ENCODE measurements around the gene EIF3I.
"Not testable (repeated sequence)": the region's sequence is repeated elsewhere in the genome, so short reads cannot be mapped to it uniquely, and the experiment has no call there.

The EIF3I gene

DNA sequence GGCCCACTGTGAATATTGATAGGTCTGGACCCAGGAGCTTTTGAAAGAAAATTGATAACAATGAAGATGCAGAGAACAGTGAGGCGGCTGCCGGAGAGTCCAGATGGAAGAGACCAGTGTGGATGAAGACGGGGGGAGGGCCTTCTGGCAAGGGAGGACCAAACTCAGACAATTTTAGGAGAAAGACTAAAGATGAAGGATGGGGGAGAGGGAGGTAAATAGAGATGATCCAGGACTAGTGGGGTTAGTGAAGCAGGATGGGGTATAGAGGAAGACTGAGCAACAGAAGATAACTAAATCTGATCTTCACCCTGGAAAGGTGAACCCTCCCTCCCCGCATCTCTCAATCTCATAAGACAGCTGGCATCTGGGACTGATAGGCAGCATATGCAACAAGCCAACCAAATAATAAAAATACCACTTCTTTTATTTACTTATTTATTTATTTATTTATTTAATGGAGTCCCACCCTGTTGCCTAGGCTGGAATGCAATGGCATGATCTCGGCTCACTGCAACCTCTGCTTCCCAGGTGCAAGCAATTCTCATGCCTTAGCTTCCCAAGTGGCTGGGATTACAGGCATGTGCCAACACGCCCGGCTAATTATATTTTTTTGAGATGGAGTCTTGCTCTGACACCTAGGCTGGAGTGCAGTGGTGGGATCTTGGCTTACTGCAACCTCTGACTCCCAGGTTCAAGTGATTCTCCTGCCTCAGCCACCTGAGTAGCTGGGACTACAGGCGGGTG lies 10.5 kb downstream of the EIF3I start:
- DNase-seq (ENCODE audit: low read depth in 2 of 2): no peak

DNA sequence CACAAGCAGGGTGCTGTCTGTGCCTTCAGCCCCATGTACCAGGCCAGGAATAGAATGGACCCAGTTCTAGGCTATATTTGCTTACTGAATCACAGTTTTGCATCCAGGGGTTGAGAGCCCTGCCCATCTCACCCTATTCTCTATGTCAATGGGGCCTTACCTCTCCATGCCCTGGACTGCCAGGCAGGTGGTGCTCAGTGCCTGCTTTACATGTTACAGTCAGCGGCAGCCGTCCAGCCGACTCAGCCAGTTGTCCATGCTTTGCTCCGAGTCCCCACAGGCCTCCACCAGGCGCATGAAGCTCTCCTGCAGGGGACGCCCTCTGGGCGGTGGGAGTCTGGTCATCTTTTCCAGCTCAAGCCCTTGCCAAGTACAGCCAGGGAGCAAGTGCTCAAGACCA lies 12.6 kb downstream of the EIF3I start:
- DNase-seq (ENCODE audit: low read depth in 2 of 2): no peak

DNA sequence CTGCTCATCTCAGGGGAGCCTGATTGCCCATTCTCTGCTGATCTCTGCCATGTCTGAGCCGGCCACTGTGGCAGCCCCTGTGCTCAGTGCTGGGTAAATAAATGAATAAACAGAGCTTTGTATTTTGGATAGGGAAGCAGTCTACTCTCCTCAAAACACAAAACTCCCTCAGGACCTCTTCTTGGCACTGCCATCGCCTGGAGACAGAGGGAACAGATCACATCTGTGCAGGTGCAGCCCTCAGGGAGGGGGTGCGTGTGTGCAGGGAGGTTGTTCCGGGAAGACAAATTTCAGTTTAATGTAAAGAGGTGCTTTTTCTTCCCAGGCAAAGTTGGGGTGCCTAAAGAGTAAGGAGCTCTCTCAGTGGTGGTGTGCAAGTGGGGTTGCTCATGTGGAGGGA lies 17.1 kb downstream of the EIF3I start:
- no peak for DNase-seq (ENCODE audit: low read depth in 2 of 2)

DNA sequence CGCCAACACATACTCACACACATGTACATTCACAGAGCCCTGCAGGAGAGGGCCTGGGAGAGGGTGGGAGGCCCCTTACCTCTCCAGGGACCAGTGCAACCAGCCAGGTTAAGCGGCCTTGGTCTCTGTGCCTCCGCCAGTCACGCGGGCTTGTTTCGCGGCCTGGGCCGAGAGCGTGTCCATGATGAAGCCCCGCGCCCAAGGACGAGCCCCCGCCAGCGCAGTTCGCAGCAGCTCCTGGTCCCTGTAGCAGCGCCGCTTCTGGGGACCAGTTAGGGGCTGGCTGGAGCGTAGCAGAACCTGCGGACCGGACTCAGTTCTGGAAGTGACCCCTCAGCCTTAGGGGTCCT lies 17.6 kb downstream of the EIF3I start:
- no peak for DNase-seq (ENCODE audit: low read depth in 2 of 2)

DNA sequence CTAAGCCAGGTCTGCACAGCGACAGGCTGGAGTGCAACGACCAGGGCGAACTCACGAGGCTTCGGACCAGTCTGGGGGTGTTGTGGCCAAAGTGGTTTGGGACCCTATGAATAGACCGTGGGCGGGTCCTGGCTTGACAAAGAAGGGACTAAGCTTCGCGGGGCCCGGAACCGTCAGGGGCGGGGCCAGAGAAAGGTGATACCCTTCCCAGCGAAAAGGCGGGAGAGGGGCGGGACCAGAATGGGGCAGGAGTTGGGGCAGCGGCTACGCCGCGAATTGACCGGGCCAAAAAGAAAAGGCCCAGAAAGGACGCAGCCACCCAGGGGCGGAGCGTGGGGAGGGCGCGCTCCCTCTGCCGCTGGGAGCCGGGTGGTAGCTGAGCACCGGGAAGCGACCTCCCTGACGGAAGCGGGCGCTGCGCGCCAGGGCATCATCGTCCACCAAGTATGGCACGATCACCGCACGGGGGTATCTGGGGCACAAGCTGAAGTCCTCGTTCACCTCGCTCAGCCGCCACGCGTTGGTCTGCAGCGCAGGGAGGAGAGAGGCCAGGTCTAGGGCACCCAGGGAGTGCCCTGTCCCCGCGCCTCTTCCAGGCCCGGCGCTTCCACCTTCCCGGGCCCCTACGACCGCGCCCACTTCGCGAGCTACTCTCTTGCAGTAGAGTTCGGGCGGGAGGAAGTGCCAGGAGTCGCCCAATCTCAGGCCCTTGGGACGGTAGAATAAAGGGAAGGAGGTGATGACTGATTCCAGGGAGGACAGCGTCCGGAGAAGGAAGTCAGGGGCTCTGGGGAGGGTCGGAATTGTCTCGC lies 18.1 kb downstream of the EIF3I start:
- peak in 1 of 2 donors; percentile 36 for DNase-seq (ENCODE audit: low read depth in 2 of 2)

DNA sequence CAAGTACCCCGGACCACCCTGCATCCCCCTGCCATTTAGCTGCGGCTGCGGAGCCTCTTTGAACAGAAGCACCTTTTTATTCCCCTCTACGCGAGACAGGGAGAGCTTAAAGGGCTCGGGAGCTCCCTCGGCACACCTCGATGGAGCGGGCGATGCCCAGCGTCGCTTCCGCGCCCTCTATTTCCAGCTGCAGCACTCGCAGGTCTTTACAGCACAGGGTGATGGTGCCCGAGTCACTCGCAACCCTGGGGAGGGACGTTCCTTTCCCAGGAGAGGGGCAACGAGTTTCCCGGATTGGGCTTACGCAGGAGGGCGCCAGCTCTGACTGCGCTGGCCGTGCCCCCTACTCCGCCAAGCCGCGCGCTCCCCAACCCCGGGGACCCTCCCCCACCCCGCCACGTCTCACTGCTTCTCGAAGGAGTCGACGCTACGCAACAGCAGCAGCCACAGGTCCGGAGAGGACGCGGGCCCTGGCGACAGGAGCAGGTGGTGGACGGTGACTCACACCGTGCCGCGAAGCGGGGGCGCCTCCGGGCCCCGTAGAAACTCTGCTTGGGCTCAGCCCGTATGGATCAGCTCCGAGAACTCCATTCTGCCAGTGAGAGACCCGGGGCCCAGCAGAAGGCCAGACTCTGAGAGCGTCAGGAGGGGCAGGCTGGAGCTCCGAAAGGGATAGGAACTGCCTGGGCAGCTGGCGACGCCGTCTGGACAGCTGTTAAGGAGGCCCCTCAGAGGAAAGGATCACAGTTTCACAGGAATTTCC lies 19.0 kb downstream of the EIF3I start:
- DNase-seq (ENCODE audit: low read depth in 2 of 2): peak in 1 of 2 donors; percentile 31

DNA sequence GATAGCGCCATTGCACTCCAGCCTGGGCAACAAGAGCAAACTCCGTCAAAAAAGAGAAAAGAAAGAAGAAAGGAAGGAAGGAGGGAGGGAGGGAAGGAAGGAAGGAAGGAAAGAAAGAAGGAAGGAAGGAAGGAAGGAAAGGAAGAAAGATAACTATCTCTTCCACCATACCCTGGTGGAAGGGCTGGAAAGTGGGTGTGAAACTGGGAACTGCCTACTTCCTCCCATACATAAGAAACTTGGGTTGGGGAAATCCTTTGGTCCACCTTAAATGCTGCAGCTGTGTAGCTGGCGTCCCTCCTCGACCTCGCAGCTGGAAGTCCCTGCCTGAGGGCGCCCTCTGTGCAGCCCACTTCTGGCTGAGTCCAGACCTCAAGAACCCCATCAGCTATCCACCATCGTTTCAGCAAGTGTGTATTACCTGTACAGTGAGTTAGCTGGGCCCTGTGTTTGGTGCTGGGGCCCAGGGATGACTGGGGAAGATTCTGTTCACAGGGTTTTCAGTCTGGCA lies 20.2 kb downstream of the EIF3I start:
- no peak for DNase-seq (ENCODE audit: low read depth in 2 of 2)

DNA sequence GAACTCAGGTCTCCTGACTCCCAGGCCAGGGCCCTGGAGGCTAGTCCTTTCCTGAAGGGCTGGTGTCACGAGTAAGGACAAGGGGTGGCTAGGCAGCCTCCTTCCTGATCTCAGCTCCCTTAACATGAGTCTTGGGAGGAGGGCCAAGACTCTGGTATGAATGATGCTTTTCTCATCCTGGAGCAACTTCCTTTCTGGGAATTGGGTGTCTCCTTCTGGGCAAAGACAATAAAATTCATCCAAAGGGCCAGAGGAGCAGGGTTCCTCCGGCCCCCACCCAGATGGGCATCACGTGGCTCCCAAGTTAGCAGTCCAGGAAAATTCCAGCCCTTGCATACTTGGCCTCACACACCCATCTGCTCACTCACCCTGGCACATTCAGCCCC lies 24.7 kb downstream of the EIF3I start, which contains the start of gene FAM167B:
TSS of gene FAM167B (plus strand) at position 335 of the 386 bp plus-strand sequence. CDS start 200 bp downstream, outside the sequence.
- no peak for DNase-seq (ENCODE audit: low read depth in 2 of 2)

DNA sequence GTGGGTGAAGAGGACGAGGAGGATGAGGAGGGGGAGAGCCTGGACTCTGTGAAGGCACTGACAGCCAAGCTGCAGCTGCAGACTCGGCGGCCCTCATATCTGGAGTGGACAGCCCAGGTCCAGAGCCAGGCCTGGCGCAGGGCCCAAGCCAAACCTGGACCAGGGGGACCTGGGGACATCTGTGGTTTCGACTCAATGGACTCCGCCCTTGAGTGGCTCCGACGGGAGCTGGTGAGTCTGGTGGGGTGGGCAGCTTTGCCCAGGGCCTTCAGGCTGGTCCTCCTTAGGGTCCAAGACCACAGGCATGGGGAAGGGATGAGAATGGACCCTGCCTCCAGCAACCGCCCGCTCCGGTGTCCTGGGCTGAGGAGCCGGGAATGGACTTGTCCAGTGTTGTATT lies 25.2 kb downstream of the EIF3I start:
- DNase-seq (ENCODE audit: low read depth in 2 of 2): no peak

DNA sequence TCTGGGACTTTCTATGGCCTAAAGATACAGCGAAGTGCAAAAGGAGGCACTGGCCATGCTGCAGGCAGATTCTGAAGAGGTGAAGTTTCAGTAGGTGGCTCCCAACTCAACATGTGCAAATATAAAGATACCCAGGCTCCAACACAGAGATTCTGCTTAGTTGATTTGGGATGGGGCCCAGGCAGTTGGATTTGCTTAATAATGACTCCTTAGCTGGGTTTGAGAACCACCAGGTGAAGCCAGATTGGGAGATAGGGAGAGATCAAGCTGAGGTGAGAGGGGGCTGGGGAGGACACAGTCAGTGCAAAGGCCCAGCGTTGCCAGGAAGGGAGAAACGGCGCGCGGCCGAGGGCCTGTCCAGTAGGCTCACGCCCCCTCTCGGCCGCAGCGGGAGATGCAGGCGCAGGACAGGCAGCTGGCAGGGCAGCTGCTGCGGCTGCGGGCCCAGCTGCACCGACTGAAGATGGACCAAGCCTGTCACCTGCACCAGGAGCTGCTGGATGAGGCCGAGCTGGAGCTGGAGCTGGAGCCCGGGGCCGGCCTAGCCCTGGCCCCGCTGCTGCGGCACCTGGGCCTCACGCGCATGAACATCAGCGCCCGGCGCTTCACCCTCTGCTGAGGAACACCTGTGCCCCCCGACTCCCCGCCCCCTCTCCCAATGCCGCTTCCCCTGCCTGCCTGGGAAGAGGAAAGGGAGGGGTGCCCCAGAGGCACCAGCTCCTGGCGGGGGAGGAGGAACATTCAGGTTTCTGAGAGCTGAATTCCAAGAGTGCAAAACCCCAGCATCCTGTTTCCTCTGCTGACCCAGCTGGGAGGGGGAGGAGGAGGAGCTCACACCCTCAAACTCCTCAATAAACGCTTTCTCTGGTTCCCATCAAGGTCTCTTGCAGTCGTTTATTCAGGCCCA lies 26.0 kb downstream of the EIF3I start:
- peak; percentile 60 to 76 for DNase-seq (ENCODE audit: low read depth in 2 of 2)

DNA sequence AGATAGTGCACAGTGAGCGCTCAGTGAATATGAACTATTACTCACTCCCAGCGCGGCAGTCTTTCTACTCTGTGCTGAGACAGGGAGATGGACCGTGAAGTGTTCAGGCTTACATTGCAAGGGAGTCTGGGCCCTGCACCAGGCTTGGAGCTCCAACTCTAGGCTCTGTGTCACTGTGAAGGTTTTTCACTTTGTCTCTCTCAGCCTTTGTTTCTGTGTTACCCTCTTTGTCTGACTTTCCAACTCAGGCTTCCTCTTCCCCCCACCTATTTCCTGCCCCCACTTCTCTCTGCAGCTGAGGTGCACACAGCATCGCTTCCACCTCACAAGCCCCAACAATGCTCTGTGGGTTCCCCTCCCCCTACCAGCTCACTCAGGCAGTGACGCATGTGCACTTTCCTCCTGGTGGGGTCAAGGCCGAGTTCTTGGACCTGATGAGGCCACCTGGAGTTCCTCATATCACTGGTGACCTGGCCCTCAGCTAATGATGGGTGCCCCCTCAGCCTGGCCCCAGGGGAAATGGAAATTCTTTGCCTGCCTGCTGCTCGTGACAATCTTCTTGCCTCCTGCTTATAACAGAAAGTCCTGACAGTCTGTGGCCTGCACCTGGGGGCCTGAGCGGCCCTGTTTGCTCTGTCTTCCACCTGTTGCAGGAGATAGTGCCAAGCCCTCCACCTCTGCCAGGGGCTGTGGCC lies 27.8 kb downstream of the EIF3I start:
- peak; percentile 56 to 72 for DNase-seq (ENCODE audit: low read depth in 2 of 2)

DNA sequence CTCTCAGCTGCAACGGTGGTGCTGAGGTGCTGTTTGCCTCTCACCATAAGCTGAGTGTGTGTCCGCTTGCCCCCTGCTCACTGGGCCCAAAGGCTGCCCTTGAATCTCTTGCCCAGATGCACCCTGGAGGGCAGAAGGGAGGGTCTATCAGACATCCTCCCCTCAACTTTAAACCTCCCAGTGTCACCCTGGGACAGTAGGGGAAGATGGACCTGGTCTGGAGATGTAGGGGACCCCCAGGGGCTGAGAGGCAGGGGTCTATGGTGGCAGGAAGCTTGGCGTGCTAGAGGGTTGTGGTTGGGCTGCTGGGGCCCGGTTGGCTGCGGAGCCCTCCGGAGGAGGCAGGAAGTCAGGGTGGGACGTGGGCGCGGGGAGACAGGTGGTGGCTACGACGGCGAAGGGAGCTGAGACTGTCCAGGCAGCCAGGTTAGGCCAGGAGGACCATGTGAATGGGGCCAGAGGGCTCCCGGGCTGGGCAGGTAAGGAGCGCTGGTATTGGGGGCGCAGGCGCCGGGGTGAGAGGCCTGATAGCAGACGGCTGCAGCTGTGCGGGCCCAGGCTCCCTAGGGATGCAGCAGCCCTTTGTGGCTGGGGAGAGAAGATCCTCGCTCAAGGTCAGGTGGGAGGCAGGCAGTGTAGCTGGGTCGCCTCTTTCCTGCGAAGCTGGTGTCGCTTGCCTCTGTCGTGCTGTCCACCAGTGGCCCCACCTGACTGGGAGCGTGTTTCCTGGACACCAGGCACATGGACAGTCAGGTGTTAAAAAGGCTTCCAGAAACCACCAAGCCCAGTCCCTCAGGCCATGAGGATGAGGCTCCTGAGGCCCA lies 28.9 kb downstream of the EIF3I start, which contains the start of gene LCK:
TSS of gene LCK (plus strand) at position 373 of the 824 bp plus-strand sequence. CDS start 23,065 bp downstream, outside the sequence.
- peak; percentile 47 to 59 for DNase-seq (ENCODE audit: low read depth in 2 of 2)

DNA sequence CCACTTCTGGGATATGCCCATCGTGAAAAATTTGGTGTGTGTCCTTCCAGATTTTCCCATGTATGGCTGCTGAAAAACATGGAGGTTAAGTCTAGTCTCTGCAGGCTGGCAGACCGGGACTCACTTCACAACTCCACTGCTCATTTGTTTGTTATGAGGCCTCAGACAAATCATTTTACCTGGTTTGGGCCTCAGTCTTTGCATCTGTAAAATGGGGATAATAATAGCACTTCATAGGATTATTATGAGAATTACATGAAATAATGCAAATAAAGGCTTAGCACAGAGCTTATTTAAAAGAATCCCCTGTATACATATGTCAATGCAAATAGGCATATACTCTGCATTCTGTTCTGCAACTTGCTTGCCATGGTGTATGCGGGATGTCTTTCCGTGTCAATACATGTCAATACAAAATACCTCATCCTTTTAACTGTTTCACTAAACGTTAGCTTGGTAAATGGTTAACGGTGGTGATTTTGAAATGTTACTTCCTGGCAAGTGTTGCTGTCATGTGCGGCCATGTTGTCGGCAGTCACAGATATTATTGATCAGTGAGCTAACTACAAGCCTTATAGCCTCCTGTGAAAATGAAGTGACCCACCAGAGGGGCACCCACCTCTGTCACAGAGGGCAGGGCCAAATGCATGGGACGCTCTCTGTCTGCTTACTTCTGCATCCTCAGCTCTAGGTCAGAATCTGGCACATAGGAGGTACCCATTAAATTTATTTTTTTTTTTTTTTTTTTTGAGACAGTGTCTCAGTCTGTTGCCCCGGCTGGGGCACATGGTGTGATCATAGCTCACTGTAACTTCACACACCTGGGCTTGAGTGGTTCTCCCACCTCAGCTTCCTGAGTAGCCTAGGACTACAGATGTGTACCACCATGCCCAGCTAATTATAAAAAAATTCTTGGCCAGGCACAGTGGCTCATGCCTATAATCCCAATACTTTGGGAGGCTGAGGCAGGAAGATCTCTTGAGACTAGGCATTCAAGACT lies 33.2 kb downstream of the EIF3I start:
- no peak for DNase-seq (ENCODE audit: low read depth in 2 of 2)

DNA sequence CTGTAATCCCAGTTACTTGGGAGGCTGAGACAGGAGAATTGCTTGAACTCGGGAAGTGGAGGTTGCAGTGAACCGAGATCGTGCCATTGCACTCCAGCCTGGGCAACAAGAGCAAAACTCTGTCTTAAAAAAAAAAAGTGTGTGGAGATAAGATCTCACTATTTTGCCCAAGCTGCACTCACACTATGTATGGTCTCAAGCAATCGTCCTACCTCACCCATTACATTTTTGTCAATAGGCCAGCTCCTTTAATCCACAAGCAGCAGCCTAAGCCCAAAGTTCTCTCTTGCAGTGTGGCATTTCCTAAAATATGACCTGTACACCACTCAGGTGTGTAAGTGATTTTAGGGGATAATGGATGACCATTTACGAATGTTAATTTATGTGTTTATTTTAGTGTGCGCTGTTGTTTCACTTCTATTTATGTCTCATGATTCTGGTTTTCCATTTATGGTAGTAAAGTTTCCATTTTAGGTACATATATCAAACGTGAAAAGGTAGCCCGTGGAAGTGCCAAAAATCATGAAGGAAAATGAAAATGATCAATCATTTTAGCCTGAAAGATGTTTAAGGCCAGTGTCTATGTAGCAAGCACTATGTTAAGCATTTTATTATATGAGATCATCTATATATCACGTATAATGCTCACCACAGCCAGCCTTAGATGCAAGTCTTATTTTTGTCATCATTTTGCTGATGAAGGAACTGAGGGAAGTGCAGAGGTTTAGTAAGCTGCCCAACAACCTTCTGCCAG lies 34.4 kb downstream of the EIF3I start:
- DNase-seq (ENCODE audit: low read depth in 2 of 2): no peak

DNA sequence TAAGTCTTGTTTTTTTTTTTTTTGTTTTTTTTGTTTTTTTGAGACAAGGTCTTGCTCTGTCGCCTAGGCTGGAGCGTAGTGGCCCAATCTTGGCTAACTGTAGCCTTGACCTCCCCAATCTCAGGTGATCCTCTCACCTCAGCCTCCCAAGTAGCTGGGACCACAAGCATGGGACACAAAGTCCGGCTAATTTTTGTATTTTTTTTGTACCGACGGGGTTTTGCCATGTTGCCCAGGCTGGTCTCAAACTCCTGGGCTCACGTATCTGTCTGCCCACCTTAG lies 35.0 kb downstream of the EIF3I start:
- DNase-seq (ENCODE audit: low read depth in 2 of 2): no peak

DNA sequence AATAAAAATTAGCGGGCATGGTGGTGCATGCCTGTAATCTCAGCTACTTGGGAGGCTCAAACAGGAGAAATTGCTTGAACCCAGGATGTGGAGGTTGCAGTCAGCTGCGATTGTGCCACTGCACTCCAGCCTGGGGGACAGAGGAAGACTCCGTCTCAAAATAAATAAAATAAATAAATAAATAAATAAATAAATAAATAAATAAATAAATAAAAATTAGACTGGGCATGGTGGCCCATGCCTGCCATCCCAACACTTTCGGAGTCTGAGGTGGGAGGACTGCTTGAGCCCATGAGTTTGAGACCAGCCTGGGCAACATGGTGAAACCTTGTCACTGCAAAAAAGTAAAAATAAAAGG lies 41.0 kb downstream of the EIF3I start:
- not testable (repeated sequence) for DNase-seq (ENCODE audit: low read depth in 2 of 2)

DNA sequence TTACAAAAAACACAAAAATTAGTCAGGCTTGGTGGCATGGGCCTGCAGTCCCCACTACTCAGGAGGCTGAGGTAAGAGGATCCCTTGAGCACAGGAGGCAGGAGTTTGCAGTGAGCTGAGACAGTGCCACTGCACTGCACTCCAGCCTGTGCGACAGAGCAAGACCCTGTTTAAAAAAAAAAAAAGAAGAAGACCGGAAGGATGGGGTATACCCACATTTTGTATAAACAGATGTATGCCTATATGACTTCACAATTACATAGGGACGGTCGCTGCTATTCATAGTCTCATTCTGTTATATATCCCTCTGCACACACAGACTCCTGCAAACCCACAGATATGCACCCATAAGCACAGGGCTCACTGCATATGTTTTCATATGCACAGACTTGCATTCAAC lies 41.5 kb downstream of the EIF3I start:
- DNase-seq (ENCODE audit: low read depth in 2 of 2): no peak

DNA sequence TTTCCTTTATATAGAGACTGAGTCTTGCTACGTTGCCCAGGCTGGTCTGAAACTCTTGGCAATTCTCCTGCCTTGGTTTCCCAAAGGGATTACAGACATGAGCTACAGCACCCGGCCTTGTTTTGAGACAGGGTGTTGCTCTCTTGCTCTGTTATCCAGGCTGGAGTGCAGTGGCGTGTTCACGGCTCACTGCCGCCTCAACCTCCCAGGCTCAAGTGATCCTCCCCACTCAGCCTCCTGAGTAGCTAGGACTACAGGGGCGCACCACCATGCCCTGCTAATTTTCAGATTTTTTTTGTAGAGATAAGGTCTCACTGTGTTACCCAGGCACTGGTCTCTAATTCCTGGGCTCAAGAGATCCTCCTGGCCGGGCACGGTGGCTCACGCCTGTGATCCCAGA lies 43.6 kb downstream of the EIF3I start:
- DNase-seq (ENCODE audit: low read depth in 2 of 2): no peak

Measured in stimulated activated CD4-positive, alpha-beta T cell treated with anti-CD3 and anti-CD28 coated beads, Interleukin-1b, Interleukin-23, amount 100 ng/mL, for 4 hours (primary cell).